GM19193 (cell line): ENCODE results near the gene TSC1.

Source experiments
- POLR2A ChIP-seq: IDR thresholded peaks from 4 replicates; pipeline ENCODE4 v1.6.1; 2011; ENCODE audit not compliant: insufficient read depth, insufficient read length; ENCODE audit errors: extremely low read depth

The TSC1 gene

DNA sequence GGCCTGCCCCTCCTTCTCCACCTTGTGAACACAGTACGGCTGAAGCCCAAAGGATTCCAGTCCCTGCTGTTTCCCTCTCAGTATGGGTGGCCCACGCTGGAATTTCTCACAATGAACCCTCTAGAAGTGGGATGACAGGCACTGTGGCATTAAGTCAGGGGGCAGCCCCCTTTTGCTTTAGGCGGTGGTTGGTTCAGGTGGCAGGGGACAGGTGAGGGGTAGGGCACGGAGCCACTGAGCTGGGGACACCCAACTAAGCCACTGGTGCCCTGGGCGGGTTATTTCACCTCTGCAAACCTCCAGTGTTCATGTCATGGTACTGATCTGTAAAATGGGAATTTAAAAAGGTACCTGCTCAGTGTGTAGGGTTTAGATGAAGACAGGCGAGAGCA lies 58.1 kb downstream of the TSC1 start:
- no peak for TF ChIP-seq POLR2A

- no peak for TF ChIP-seq POLR2A
Measured at GRCh38 chr9:132885720-132886333, 58.6 kb downstream of the TSC1 start.

- no peak for TF ChIP-seq POLR2A
Measured at GRCh38 chr9:132883349-132884294, 60.8 kb downstream of the TSC1 start.

DNA sequence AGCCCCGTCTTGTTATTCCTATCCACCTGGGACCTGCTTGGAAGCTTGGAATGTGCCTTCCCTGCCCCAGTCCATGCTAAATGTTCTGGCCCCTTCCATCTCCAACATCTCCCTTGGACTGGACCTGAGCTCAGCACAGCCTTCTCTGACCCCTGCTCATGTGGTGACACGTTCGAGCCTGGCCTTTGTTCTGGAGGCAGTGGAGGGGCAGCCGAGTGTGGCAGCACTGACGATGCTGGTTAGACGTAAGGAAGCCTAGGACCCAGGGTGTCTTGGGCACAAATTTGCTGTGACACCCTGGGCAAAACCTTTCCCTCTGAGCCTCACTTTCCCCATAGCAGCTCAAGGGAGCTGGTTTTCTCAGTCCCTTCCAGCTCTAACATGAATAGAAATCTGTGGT lies 61.8 kb downstream of the TSC1 start:
- TF ChIP-seq POLR2A: no peak

DNA sequence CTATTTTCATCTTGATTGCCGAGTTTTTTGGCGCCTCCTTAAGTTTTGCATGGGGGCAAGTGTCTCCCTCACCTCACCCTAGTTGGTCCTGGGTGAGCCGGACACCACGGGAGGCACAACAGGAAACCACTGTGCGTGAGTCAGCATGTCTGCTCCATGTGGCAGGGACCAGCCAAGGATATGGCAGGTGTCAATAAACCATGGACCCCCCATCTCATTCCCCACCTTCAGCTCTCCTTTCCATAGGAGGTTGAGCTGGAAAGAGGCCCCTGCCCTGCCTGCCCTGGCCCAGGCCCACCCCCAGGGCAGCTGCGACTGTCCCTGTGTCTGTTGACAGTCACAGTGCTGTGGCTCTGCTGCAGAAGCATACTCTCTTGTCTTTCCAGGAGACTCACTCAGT lies 62.6 kb downstream of the TSC1 start:
- no peak for TF ChIP-seq POLR2A

GRCh38 chr9:132880324-132880661 lies 64.1 kb downstream of the TSC1 start:
- no peak for TF ChIP-seq POLR2A

DNA sequence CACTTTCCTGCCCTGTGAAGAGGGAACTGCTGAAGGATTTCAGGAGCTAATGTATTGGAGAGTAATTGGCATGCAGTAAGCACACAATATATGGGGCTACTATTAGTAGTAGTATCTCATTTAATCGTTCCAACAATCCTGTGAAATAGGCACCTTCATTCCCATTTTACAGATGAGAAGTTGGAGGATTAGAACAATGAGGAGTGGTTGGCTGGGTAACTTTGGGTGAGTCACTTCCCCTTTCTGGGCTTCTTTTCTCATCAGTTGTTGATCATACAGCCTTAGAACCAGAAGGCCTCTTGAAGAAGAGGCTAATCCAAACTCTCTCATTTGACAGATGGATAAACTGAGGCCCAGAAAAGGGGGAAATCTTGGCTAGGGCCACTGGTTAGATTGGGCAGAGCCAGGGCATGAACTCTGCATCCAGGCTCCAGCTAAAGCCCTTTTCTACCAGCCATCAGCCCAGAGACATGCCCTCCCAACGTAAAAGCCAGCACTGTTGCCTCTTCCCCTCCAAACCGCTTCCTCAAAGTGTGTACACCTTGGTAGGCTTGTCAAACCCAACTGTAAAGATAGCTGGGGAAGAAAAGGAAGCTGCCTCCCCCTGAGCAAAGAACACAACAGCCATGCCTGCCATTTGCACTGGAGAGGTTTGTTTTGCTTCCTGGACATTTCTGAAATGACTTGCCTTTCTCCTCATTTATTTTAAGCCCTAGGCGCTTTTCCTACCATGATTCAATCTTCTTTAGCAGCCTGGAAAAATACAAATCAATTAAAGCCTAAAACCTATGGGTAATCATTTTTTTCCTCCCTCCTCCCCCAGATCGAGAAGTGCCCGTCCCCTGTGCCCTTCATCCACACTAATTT lies 64.7 kb downstream of the TSC1 start:
- TF ChIP-seq POLR2A: no peak

GRCh38 chr9:132878695-132879456 lies 65.5 kb downstream of the TSC1 start, which contains the start of gene SPACA9:
SPACA9 (plus strand) TSS chr9:132878898; CDS start chr9:132883948, 5,050 bp downstream.
- TF ChIP-seq POLR2A: no peak

GRCh38 chr9:132877824-132878694 lies 66.4 kb downstream of the TSC1 start, which contains the start of gene AK8:
AK8 (minus strand) TSS chr9:132878284; CDS start chr9:132878255, 29 bp downstream.
- peak; percentile 45 for TF ChIP-seq POLR2A

- TF ChIP-seq POLR2A: no peak
Measured at GRCh38 chr9:132877458-132877823, 67.0 kb downstream of the TSC1 start.

GRCh38 chr9:132876849-132877248 lies 67.6 kb downstream of the TSC1 start:
- no peak for TF ChIP-seq POLR2A

GRCh38 chr9:132875159-132875558 lies 69.3 kb downstream of the TSC1 start:
- TF ChIP-seq POLR2A: no peak

GRCh38 chr9:132873403-132873802 lies 71.0 kb downstream of the TSC1 start:
- TF ChIP-seq POLR2A: no peak
